IPS-11a (cell line): Measurements from ENCODE around the gene SOX21.

Source experiments
- H3K4me3 ChIP-seq: one replicate; pipeline ENCODE4 v1.5.1; 2013; ENCODE audit warnings: low read depth, low read length, control low read depth

SOX21 gene

GRCh38 chr13:94682229-94682628 is 30.1 kb downstream of the SOX21 start:
- no peak overlapping the region for H3K4me3 ChIP-seq

- no peak overlapping the region for H3K4me3 ChIP-seq
These were observed 32.7 kb downstream of the SOX21 start for GRCh38 chr13:94679614-94680013.

GRCh38 chr13:94678845-94679244 is 33.5 kb downstream of the SOX21 start:
- H3K4me3 ChIP-seq: no peak overlapping the region

- no peak overlapping the region for H3K4me3 ChIP-seq
These were observed 34.5 kb downstream of the SOX21 start for GRCh38 chr13:94677799-94678198.

GRCh38 chr13:94674609-94675348 is 37.6 kb downstream of the SOX21 start:
- no peak overlapping the region for H3K4me3 ChIP-seq

- H3K4me3 ChIP-seq: no peak overlapping the region
These were observed 38.5 kb downstream of the SOX21 start for GRCh38 chr13:94673851-94674250.

GRCh38 chr13:94672400-94672799 is 39.9 kb downstream of the SOX21 start:
- H3K4me3 ChIP-seq: no peak overlapping the region

GRCh38 chr13:94667190-94667589 is 45.2 kb downstream of the SOX21 start:
- no peak overlapping the region for H3K4me3 ChIP-seq

GRCh38 chr13:94666065-94666464 is 46.3 kb downstream of the SOX21 start:
- H3K4me3 ChIP-seq: no peak overlapping the region

GRCh38 chr13:94664889-94665288 is 47.5 kb downstream of the SOX21 start:
- H3K4me3 ChIP-seq: no peak overlapping the region

- no peak overlapping the region for H3K4me3 ChIP-seq
These were observed 49.9 kb downstream of the SOX21 start for GRCh38 chr13:94662274-94662945.

GRCh38 chr13:94661406-94661805 is 50.9 kb downstream of the SOX21 start:
- H3K4me3 ChIP-seq: no peak overlapping the region

- no peak overlapping the region for H3K4me3 ChIP-seq
These were observed 51.5 kb downstream of the SOX21 start for GRCh38 chr13:94660695-94661326.
